Measurements from ENCODE around the gene MAPKAPK2.

MAPKAPK2 gene

GRCh38 chr1:206684003-206684402, 702 bp upstream of the MAPKAPK2 start:
- no peak for DNase-seq

GRCh38 chr1:206685334-206685768, 646 bp downstream of the MAPKAPK2 start:
- no peak for DNase-seq

GRCh38 chr1:206685769-206686477, 1.2 kb downstream of the MAPKAPK2 start:
- DNase-seq, result no peak

GRCh38 chr1:206686478-206687249, 2.0 kb downstream of the MAPKAPK2 start:
- no peak for DNase-seq

GRCh38 chr1:206687251-206687914, 2.7 kb downstream of the MAPKAPK2 start:
- no peak for DNase-seq

- no peak for DNase-seq
Measured at GRCh38 chr1:206687915-206688442, 3.3 kb downstream of the MAPKAPK2 start.

GRCh38 chr1:206690516-206690915, 5.8 kb downstream of the MAPKAPK2 start:
- DNase-seq, result no peak

- no peak for DNase-seq
Measured at GRCh38 chr1:206691604-206692003, 6.9 kb downstream of the MAPKAPK2 start.

- DNase-seq, result no peak
Measured at GRCh38 chr1:206693029-206693428, 8.3 kb downstream of the MAPKAPK2 start.

GRCh38 chr1:206693592-206693991, 8.9 kb downstream of the MAPKAPK2 start:
- no peak for DNase-seq

- no peak for DNase-seq
Measured at GRCh38 chr1:206694171-206695124, 9.7 kb downstream of the MAPKAPK2 start.

- no peak for DNase-seq
Measured at GRCh38 chr1:206695733-206696132, 11.0 kb downstream of the MAPKAPK2 start.

- no peak for DNase-seq
Measured at GRCh38 chr1:206696812-206697585, 12.3 kb downstream of the MAPKAPK2 start.

GRCh38 chr1:206698011-206698410, 13.3 kb downstream of the MAPKAPK2 start:
- no peak for DNase-seq

- no peak for DNase-seq
Measured at GRCh38 chr1:206699000-206699586, 14.4 kb downstream of the MAPKAPK2 start.

GRCh38 chr1:206699626-206700025, 14.9 kb downstream of the MAPKAPK2 start:
- no peak for DNase-seq

GRCh38 chr1:206700445-206701036, 15.8 kb downstream of the MAPKAPK2 start:
- no peak for DNase-seq

GRCh38 chr1:206702260-206702659, 17.6 kb downstream of the MAPKAPK2 start:
- no peak for DNase-seq

- DNase-seq, result no peak
Measured at GRCh38 chr1:206702803-206703202, 18.1 kb downstream of the MAPKAPK2 start.

- DNase-seq, result no peak
Measured at GRCh38 chr1:206703661-206704060, 19.0 kb downstream of the MAPKAPK2 start.

GRCh38 chr1:206704226-206704625, 19.5 kb downstream of the MAPKAPK2 start:
- no peak for DNase-seq
